HCT116 (cell line): ENCODE results near the gene MEGF6. TPM values are rescaled to one million over a fixed set of nuclear protein-coding genes. Genes with fewer than 3 reads are reported as not detected.

ENCODE experiments used
- ATAC-seq: fragments of 200-7000 bp; cut with Tn5 transposase; 2 replicates; pipeline ENCODE4 v1.9.1; 2020; ENCODE audit warnings: mild to moderate bottlenecking, moderate library complexity
- BruUV-seq: library from RNA; stranded (reverse); fragments of 400-500 nt; replicated peaks from 2 replicates; lab custom pipeline; 2021; lab: Mats Ljungman, UMichigan
- CTCF ChIA-PET: fragments of 300-600 bp; sonication (Branson Sonifier 250); formaldehyde crosslinking; loops from one replicate; lab custom pipeline; 2021; ENCODE audit warnings: antibody characterized with exemption; lab: Charles Lee
- POLR2A ChIA-PET: fragments of 300-600, 350-600 bp; sonication (Branson Sonifier 250); formaldehyde crosslinking; loops from one replicate; lab custom pipeline; 2021; ENCODE audit warnings: antibody characterized with exemption; lab: Charles Lee
- RAD21 ChIA-PET, 2 experiments: fragments of 300-600 bp; sonication (Branson Sonifier 250); formaldehyde crosslinking; loops; one replicate each; lab custom pipeline; 2023; ENCODE audit warnings: low total read pairs in 2 of 2; ENCODE audit not compliant: uncharacterized antibody in 2 of 2, unreplicated experiment in 2 of 2, low non-redundant PET in 1 of 2; lab: Charles Lee
- DNase-seq: peaks from one replicate; pipeline ENCODE4 v3.0.0-alpha.2; 2010; ENCODE audit warnings: low read depth, low spot score
- H2AFZ ChIP-seq: fragments of 200-600 bp; shearing (Covaris generic), sonication (generic); 2 replicates; pipeline ENCODE4 v1.6.1; 2017; ENCODE audit warnings: low read depth, mixed run types, mixed read lengths, antibody characterized with exemption, low read length; ENCODE audit not compliant: poor library complexity, severe bottlenecking
- H3K27ac ChIP-seq: 2 replicates; pipeline ENCODE4 v1.5.1; 2012; ENCODE audit warnings: low read depth, low read length
- H3K27me3 ChIP-seq: fragments of 200-600 bp; sonication (generic); 2 replicates; pipeline ENCODE4 v1.6.1; 2016; ENCODE audit warnings: mixed run types, low read length, mixed read lengths; ENCODE audit not compliant: insufficient read depth
- H3K36me3 ChIP-seq, 2 experiments: fragments of 200-500 bp in 1 of 2; fragments of 200-600 bp in 1 of 2; sonication (Bioruptor generic) in 1 of 2; sonication (generic) in 1 of 2; 2 replicates each; pipeline versions ENCODE4 v1.5.1 to v1.6.1; 2014 to 2016; ENCODE audit warnings: low read length in 2 of 2, inconsistent platforms in 1 of 2, mixed read lengths in 1 of 2, mixed run types in 1 of 2; ENCODE audit not compliant: insufficient read depth in 2 of 2, control insufficient read depth in 1 of 2
- H3K4me1 ChIP-seq, 2 experiments: fragments of 200-600 bp in 1 of 2; sonication (generic) in 1 of 2; 2 replicates each; pipeline versions ENCODE4 v1.5.1 to v1.6.1; 2012 to 2017; ENCODE audit warnings: low read length in 2 of 2, inconsistent platforms in 1 of 2, mild to moderate bottlenecking in 1 of 2, mixed read lengths in 1 of 2, mixed run types in 1 of 2, moderate library complexity in 1 of 2; ENCODE audit not compliant: insufficient read depth in 2 of 2, control insufficient read depth in 1 of 2
- H3K4me2 ChIP-seq: fragments of 200-600 bp; sonication (generic); 2 replicates; pipeline ENCODE4 v1.6.1; 2017; ENCODE audit warnings: mixed run types, low read length, mixed read lengths
- H3K4me3 ChIP-seq, 2 experiments: fragments of 200-600 bp in 1 of 2; sonication (generic) in 1 of 2; replicated peaks in 1 of 2; 2 replicates each; pipeline ENCODE4 v1.5.1; 2011 to 2016; ENCODE audit warnings: low read length in 2 of 2, control low read depth in 1 of 2, low read depth in 1 of 2, mild to moderate bottlenecking in 1 of 2, mixed read lengths in 1 of 2, mixed run types in 1 of 2
- H3K79me2 ChIP-seq: fragments of 200-600 bp; sonication (generic); 2 replicates; pipeline ENCODE4 v1.6.1; 2017; ENCODE audit warnings: mild to moderate bottlenecking, mixed run types, low read length, moderate library complexity, mixed read lengths; ENCODE audit not compliant: insufficient read depth
- H3K9ac ChIP-seq: fragments of 200-600 bp; sonication (generic); 2 replicates; pipeline ENCODE4 v1.6.1; 2016; ENCODE audit warnings: low read length, mixed read lengths
- H3K9me2 ChIP-seq: fragments of 200-600 bp; sonication (generic), shearing (Covaris generic); 2 replicates; pipeline ENCODE4 v1.6.1; 2017; ENCODE audit warnings: mixed run types, mild to moderate bottlenecking, moderate library complexity; ENCODE audit not compliant: insufficient read depth
- H3K9me3 ChIP-seq, 2 experiments: fragments of 200-500 bp in 1 of 2; fragments of 200-600 bp in 1 of 2; sonication (Bioruptor generic) in 1 of 2; sonication (generic) in 1 of 2; 2 replicates each; pipeline ENCODE4 v1.6.1; 2014 to 2017; ENCODE audit warnings: low read length in 2 of 2, mixed read lengths in 2 of 2, inconsistent platforms in 1 of 2, low read depth in 1 of 2, mild to moderate bottlenecking in 1 of 2, mixed run types in 1 of 2, moderate library complexity in 1 of 2; ENCODE audit not compliant: control insufficient read depth in 1 of 2, insufficient read depth in 1 of 2
- H4K20me1 ChIP-seq: fragments of 200-600 bp; sonication (generic), shearing (Covaris generic); 2 replicates; pipeline ENCODE4 v1.6.1; 2017; ENCODE audit warnings: mixed run types, mild to moderate bottlenecking, moderate library complexity; ENCODE audit not compliant: insufficient read depth
- CBX3 ChIP-seq: IDR thresholded peaks from 2 replicates; pipeline ENCODE4 v1.6.1; 2012; ENCODE audit warnings: low read depth
- ELF1 ChIP-seq: IDR thresholded peaks from 2 replicates; pipeline ENCODE4 v1.6.1; 2012; ENCODE audit warnings: low read depth, borderline replicate concordance
- EZH2 ChIP-seq: fragments of 200-600 bp; sonication (generic); IDR thresholded peaks from 2 replicates; pipeline ENCODE4 v1.6.1; 2017; ENCODE audit warnings: antibody characterized with exemption, mixed run types
- EZH2phosphoT487 ChIP-seq: fragments of 200-600 bp; IDR thresholded peaks from 2 replicates; pipeline ENCODE4 v1.6.1; 2018; ENCODE audit warnings: antibody characterized with exemption, borderline replicate concordance
- FOSL1 ChIP-seq: IDR thresholded peaks from 2 replicates; pipeline ENCODE4 v1.6.1; 2012; ENCODE audit warnings: low read depth
- JUND ChIP-seq: IDR thresholded peaks from 2 replicates; pipeline ENCODE4 v1.6.1; 2012
- POLR2A ChIP-seq: IDR thresholded peaks from 2 replicates; pipeline ENCODE4 v1.7.0; 2011; ENCODE audit warnings: borderline replicate concordance; ENCODE audit not compliant: insufficient read depth, insufficient read length; ENCODE audit errors: extremely low read depth
- POLR2AphosphoS5 ChIP-seq: IDR thresholded peaks from 2 replicates; pipeline ENCODE4 v1.6.1; 2011; ENCODE audit warnings: mild to moderate bottlenecking, low read depth, low read length, moderate library complexity
- RAD21 ChIP-seq: IDR thresholded peaks from 2 replicates; pipeline ENCODE4 v1.6.1; 2012; ENCODE audit warnings: low read depth, mild to moderate bottlenecking
- SIN3A ChIP-seq: IDR thresholded peaks from 2 replicates; pipeline ENCODE4 v1.6.1; 2012; ENCODE audit warnings: low read depth
- SP1 ChIP-seq: IDR thresholded peaks from 2 replicates; pipeline ENCODE4 v1.6.1; 2012; ENCODE audit warnings: low read depth
- SRF ChIP-seq: IDR thresholded peaks from 2 replicates; pipeline ENCODE4 v1.6.1; 2012; ENCODE audit warnings: low read depth
- YY1 ChIP-seq: IDR thresholded peaks from 2 replicates; pipeline ENCODE4 v1.6.1; 2011; ENCODE audit warnings: low read length, low read depth, moderate library complexity, mild to moderate bottlenecking; ENCODE audit not compliant: insufficient replicate concordance; ENCODE audit errors: extremely low read depth
- ZFX ChIP-seq: fragments of 450-650 bp; IDR thresholded peaks from 2 replicates; pipeline ENCODE4 v1.6.1; 2017
- intact Hi-C: fragments of 100-400 bp; cut with micrococcal nuclease; formaldehyde crosslinking; loops from 2 replicates; pipeline ENCODE4 v1.10.0; 2022
- total RNA-seq: library from RNA; stranded (reverse); gene quantifications from one replicate; pipeline ENCODE4 v1.2.1, GENCODE V29; 2021; ENCODE audit not compliant: unreplicated experiment
- TF ChIP-seq, protein P1 (sequence below): IDR thresholded peaks from 2 replicates; pipeline ENCODE4 v1.6.1; 2012
- TF ChIP-seq, protein P2 (sequence below), 3 experiments: fragments of 200-600 bp in 1 of 3; sonication (generic) in 1 of 3; IDR thresholded peaks in 2 of 3; conservative IDR thresholded peaks in 1 of 3; 2 replicates each; pipeline ENCODE4 v1.5.1; 2012 to 2017; ENCODE audit warnings: low read depth in 2 of 3, low read length in 2 of 3, antibody characterized with exemption in 1 of 3, borderline replicate concordance in 1 of 3, control low read depth in 1 of 3, mild to moderate bottlenecking in 1 of 3, mixed read lengths in 1 of 3, mixed run types in 1 of 3, moderate library complexity in 1 of 3; ENCODE audit not compliant: insufficient read depth in 1 of 3
- TF ChIP-seq, protein P3 (sequence below): IDR thresholded peaks from 2 replicates; pipeline ENCODE4 v1.6.1; 2011; ENCODE audit warnings: mild to moderate bottlenecking, low read length, moderate library complexity; ENCODE audit not compliant: insufficient replicate concordance; ENCODE audit errors: extremely low read depth
- TF ChIP-seq, protein P4 (sequence below): IDR thresholded peaks from 2 replicates; pipeline ENCODE4 v1.6.1; 2012
- TF ChIP-seq, protein P5 (sequence below): IDR thresholded peaks from 2 replicates; pipeline ENCODE4 v1.6.1; 2012; ENCODE audit warnings: low read depth

The MEGF6 gene
- total RNA-seq, 1 experiment from 2014 or later: 47.6 TPM

DNA sequence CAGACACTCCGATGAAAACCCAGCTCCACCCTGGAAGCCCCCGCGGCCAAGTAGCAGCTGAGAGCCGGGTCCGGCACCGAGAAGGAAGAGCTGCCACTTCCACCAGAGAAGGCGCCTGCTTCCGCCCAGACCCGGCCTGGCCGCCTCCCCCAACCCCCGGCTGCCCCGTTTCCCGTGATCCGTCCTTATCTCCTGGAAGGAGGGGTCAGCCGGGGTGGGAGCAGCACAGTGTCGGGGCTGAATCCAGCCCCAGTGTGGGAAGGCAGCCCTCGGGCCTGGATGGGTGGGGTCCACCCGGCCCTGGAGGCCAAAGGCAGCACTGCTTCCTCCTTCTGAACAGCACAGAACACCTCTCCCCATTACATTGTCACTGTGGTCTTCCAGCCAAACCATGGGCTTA, 69.4 kb downstream of the MEGF6 start:
- ATAC-seq: no peak
- no peak for DNase-seq
- POLR2A ChIA-PET: no interaction called here

More for the DNA sequence above, 69.4 kb downstream of the MEGF6 start:
- Histone ChIP-seq H4K20me1 (no peaks in the 10 kb centered on the region), H3K9me2 (no peaks in the 10 kb centered on the region), H3K27me3 (no peaks in the 10 kb centered on the region), H3K9ac (no peak overlapping the region), H3K27ac (no peak overlapping the region), H2AFZ (no peak overlapping the region), H3K79me2 (no peaks in the 10 kb centered on the region), H3K36me3 (no peaks in the 10 kb centered on the region), H3K4me2 (peak overlapping the region; percentile 82; the same call in 1 of the 2 replicates), H3K4me3 (no peak overlapping the region), H3K9me3 (no peaks in the 10 kb centered on the region), H3K4me1 (peaks cover 16 to 41% of the 10 kb centered on the region in 2 experiments)
- ChIA-PET CTCF (interaction anchor here (1.0 kb wide), 1 partner anchor 23 kb away, joined by 3 read pairs; no protein-coding TSS in a partner anchor), RAD21 (no interaction called here)
- BruUV-seq: no TSS peak
- intact Hi-C loops: no loop called here
- TF ChIP-seq JUND (no peak), FOSL1 (no peak), EZH2phosphoT487 (no peak), POLR2AphosphoS5 (no peak), SRF (no peak), SIN3A (no peak), POLR2A (no peak), ELF1 (no peak), ZFX (no peak), RAD21 (no peak), YY1 (no peak), SP1 (no peak), CBX3 (no peak), EZH2 (no peak)
- TF ChIP-seq, protein P1, sequence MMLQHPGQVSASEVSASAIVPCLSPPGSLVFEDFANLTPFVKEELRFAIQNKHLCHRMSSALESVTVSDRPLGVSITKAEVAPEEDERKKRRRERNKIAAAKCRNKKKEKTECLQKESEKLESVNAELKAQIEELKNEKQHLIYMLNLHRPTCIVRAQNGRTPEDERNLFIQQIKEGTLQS: no peak
- TF ChIP-seq, protein P2, sequence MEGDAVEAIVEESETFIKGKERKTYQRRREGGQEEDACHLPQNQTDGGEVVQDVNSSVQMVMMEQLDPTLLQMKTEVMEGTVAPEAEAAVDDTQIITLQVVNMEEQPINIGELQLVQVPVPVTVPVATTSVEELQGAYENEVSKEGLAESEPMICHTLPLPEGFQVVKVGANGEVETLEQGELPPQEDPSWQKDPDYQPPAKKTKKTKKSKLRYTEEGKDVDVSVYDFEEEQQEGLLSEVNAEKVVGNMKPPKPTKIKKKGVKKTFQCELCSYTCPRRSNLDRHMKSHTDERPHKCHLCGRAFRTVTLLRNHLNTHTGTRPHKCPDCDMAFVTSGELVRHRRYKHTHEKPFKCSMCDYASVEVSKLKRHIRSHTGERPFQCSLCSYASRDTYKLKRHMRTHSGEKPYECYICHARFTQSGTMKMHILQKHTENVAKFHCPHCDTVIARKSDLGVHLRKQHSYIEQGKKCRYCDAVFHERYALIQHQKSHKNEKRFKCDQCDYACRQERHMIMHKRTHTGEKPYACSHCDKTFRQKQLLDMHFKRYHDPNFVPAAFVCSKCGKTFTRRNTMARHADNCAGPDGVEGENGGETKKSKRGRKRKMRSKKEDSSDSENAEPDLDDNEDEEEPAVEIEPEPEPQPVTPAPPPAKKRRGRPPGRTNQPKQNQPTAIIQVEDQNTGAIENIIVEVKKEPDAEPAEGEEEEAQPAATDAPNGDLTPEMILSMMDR (IDR thresholded peaks at IDR 0.05 in 2 of 3, conservative IDR thresholded peaks at IDR 0.05 in 1 of 3; ENCODE audit: borderline replicate concordance in 1 of 3, insufficient read depth in 1 of 3, low read depth in 2 of 3, low read length in 2 of 3): no peak
- TF ChIP-seq, protein P3, sequence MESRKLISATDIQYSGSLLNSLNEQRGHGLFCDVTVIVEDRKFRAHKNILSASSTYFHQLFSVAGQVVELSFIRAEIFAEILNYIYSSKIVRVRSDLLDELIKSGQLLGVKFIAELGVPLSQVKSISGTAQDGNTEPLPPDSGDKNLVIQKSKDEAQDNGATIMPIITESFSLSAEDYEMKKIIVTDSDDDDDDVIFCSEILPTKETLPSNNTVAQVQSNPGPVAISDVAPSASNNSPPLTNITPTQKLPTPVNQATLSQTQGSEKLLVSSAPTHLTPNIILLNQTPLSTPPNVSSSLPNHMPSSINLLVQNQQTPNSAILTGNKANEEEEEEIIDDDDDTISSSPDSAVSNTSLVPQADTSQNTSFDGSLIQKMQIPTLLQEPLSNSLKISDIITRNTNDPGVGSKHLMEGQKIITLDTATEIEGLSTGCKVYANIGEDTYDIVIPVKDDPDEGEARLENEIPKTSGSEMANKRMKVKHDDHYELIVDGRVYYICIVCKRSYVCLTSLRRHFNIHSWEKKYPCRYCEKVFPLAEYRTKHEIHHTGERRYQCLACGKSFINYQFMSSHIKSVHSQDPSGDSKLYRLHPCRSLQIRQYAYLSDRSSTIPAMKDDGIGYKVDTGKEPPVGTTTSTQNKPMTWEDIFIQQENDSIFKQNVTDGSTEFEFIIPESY: no peak
- TF ChIP-seq, protein P4, sequence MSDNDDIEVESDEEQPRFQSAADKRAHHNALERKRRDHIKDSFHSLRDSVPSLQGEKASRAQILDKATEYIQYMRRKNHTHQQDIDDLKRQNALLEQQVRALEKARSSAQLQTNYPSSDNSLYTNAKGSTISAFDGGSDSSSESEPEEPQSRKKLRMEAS: no peak
- TF ChIP-seq, protein P5, sequence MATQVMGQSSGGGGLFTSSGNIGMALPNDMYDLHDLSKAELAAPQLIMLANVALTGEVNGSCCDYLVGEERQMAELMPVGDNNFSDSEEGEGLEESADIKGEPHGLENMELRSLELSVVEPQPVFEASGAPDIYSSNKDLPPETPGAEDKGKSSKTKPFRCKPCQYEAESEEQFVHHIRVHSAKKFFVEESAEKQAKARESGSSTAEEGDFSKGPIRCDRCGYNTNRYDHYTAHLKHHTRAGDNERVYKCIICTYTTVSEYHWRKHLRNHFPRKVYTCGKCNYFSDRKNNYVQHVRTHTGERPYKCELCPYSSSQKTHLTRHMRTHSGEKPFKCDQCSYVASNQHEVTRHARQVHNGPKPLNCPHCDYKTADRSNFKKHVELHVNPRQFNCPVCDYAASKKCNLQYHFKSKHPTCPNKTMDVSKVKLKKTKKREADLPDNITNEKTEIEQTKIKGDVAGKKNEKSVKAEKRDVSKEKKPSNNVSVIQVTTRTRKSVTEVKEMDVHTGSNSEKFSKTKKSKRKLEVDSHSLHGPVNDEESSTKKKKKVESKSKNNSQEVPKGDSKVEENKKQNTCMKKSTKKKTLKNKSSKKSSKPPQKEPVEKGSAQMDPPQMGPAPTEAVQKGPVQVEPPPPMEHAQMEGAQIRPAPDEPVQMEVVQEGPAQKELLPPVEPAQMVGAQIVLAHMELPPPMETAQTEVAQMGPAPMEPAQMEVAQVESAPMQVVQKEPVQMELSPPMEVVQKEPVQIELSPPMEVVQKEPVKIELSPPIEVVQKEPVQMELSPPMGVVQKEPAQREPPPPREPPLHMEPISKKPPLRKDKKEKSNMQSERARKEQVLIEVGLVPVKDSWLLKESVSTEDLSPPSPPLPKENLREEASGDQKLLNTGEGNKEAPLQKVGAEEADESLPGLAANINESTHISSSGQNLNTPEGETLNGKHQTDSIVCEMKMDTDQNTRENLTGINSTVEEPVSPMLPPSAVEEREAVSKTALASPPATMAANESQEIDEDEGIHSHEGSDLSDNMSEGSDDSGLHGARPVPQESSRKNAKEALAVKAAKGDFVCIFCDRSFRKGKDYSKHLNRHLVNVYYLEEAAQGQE: no peak
